ENCODE results near the gene AGBL3.

- TF ChIP-seq POLR2A (IDR thresholded peaks at IDR 0.05; ENCODE audit: low read depth) = no peak
- TF ChIP-seq, protein P1, sequence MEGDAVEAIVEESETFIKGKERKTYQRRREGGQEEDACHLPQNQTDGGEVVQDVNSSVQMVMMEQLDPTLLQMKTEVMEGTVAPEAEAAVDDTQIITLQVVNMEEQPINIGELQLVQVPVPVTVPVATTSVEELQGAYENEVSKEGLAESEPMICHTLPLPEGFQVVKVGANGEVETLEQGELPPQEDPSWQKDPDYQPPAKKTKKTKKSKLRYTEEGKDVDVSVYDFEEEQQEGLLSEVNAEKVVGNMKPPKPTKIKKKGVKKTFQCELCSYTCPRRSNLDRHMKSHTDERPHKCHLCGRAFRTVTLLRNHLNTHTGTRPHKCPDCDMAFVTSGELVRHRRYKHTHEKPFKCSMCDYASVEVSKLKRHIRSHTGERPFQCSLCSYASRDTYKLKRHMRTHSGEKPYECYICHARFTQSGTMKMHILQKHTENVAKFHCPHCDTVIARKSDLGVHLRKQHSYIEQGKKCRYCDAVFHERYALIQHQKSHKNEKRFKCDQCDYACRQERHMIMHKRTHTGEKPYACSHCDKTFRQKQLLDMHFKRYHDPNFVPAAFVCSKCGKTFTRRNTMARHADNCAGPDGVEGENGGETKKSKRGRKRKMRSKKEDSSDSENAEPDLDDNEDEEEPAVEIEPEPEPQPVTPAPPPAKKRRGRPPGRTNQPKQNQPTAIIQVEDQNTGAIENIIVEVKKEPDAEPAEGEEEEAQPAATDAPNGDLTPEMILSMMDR (IDR thresholded peaks at IDR 0.05) = no peak
These were observed 90.6 kb downstream of the AGBL3 start for GRCh38 chr7:135076882-135077281.

Data from esophagus muscularis mucosa (tissue), 3 donors.